Fibroblast of mammary gland (primary cell): ENCODE data around the gene HDAC5.
A peak's percentile ranks its signal among the peaks of the same experiment; 100 is the strongest.

Experiments used
- DNase-seq: peaks from one replicate; pipeline ENCODE4 v3.0.0-alpha.2; 2010; ENCODE audit warnings: low read depth
- H3K4me3 ChIP-seq: 2 replicates; pipeline ENCODE4 v1.5.1; 2011; ENCODE audit warnings: low read depth, mild to moderate bottlenecking, low read length, moderate library complexity; ENCODE audit not compliant: control insufficient read depth
- TF ChIP-seq, protein P1 (sequence below): conservative IDR thresholded peaks from 2 replicates; pipeline ENCODE4 v1.5.1; 2011; ENCODE audit warnings: low read depth, low read length, inconsistent platforms; ENCODE audit not compliant: control insufficient read depth, insufficient read depth

The HDAC5 gene

DNA sequence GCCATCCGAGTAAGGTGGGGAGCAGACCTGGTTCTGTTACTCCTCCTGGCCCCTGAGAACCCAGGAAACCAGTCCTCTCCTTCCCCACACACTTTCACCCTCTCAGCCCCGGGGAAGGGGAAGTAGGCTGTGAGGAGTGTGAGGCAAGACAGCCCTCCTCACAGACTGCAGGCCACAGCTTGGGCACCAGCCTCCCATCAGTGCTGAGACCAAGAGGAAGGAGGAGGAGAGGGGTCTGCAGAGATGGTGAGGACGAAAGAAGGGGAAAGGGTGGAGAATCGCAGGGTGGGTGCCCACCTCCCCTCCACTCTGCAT lies 45.9 kb downstream of the HDAC5 start:
- no peak for DNase-seq
- TF ChIP-seq, protein P1, sequence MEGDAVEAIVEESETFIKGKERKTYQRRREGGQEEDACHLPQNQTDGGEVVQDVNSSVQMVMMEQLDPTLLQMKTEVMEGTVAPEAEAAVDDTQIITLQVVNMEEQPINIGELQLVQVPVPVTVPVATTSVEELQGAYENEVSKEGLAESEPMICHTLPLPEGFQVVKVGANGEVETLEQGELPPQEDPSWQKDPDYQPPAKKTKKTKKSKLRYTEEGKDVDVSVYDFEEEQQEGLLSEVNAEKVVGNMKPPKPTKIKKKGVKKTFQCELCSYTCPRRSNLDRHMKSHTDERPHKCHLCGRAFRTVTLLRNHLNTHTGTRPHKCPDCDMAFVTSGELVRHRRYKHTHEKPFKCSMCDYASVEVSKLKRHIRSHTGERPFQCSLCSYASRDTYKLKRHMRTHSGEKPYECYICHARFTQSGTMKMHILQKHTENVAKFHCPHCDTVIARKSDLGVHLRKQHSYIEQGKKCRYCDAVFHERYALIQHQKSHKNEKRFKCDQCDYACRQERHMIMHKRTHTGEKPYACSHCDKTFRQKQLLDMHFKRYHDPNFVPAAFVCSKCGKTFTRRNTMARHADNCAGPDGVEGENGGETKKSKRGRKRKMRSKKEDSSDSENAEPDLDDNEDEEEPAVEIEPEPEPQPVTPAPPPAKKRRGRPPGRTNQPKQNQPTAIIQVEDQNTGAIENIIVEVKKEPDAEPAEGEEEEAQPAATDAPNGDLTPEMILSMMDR, result no peak
- H3K4me3 ChIP-seq, result no peak overlapping the region

DNA sequence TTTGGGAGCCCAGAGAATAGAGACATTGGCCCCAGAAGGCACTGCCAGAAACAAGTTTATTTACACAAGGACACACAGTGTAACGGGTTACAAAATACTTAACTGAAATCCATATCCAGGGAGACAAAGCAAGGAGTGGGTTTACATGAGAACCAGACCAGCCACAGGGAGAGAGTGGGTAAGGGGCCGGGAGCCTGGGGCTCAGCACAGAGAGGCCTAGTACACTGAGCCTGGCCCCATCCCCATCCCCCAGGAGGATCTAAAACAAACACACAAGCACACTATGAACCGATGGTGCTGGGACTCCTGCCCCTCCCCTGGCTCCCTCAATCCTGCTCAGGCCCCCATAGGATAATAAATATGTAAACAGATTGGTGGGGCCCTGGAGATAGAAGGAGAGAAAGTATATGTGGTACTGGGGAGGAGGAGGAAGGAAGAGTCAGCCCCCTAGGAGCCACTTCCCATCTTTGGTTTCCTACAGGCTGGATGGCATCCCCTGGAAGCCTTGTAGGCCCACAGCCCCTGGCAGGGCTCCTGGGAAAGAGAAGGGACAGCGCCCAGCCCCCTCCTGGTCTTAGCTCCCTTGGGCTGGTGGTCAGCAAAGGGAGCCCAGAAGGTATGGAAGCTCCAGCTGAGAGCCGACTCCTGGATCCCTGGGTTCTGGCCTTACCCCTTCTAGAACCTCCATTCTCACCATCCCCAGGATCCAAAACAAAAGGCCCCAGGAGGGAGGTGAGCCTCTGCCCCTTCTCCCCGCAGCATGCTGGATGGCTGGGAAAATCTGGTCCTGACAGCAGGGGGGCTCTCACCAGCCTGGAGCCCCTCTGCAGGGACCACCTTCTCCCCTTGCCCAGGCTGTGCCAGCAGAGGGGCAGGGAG lies 46.5 kb downstream of the HDAC5 start:
- no peak overlapping the region for H3K4me3 ChIP-seq
- TF ChIP-seq, protein P1, result no peak

DNA sequence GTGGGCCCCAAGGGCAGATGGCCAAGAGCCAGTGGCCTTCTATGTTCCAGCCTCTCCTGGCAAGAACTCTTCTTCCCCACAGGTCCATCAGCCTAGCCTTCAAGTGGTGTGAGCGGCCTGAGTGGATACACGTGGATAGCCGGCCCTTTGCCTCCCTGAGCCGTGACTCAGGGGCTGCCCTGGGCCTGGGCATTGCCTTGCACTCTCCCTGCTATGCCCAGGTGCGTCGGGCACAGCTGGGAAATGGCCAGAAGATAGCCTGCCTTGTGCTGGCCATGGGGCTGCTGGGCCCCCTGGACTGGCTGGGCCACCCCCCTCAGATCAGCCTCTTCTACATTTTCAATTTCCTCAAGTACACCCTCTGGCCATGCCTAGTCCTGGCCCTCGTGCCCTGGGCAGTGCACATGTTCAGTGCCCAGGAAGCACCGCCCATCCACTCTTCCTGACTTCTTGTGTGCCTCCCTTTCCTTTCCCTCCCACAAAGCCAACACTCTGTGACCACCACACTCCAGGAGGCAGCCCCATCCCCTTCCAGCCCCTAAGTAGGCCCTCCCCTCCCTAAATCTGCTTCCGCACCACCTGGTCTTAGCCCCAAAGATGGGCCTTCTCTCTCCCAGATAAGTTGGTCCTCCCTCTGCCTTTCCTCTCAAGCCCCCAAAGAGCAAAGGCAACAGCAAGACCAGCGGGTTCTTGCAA lies 47.7 kb downstream of the HDAC5 start:
- no peak overlapping the region for H3K4me3 ChIP-seq
- no peak for DNase-seq
- TF ChIP-seq, protein P1, result no peak

More for the DNA sequence above, 46.5 kb downstream of the HDAC5 start:
- no peak for DNase-seq

DNA sequence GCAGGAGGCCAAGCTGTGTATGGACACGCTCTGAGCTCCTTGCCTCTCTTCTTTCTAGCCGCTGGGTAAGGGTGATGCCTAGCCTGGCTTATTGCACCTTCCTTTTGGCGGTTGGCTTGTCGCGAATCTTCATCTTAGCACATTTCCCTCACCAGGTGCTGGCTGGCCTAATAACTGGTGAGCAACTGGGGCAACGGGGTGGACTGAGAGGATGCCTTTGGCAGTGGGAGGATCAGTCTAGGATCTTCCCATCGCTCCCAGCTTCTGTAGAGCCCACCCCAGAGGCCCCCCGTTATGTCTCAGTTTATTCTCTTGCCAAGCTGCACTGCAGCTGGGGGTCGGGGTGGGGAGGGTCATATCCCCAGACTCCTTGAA lies 48.5 kb downstream of the HDAC5 start:
- TF ChIP-seq, protein P1, result no peak
- H3K4me3 ChIP-seq, result no peak overlapping the region
- DNase-seq, result no peak

DNA sequence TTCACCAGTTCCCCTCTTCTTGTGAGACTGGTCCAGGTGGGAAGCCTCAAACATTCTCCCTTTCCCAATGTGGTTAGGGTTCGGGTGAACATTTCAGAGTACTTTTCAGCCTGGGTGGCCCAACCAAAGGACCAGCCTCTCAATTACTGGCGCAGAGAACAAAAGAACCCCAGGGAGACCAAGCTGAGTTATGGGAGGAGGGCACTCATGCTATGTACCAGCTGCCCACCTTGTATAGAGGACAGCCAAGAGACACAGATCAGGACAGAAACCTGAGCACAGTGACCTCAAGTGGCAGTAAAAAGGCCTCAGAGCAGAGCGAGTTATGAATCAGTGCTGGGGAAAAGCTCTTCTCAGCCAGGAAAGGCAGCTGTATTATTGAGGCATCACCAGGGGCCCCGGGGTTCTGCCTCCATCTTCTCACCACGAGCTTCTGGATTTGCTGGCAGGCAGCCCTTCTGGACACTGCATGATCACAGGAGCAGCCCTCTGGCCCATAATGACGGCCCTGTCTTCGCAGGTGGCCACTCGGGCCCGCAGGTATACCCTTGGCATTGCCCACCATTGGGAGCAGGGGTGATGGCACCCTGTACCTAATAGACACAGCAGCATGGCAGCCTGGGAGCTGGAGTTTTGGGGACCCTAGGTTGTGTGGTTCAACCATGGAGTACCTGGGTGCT lies 49.1 kb downstream of the HDAC5 start:
- DNase-seq, result no peak
- TF ChIP-seq, protein P1, result no peak
- no peak overlapping the region for H3K4me3 ChIP-seq

DNA sequence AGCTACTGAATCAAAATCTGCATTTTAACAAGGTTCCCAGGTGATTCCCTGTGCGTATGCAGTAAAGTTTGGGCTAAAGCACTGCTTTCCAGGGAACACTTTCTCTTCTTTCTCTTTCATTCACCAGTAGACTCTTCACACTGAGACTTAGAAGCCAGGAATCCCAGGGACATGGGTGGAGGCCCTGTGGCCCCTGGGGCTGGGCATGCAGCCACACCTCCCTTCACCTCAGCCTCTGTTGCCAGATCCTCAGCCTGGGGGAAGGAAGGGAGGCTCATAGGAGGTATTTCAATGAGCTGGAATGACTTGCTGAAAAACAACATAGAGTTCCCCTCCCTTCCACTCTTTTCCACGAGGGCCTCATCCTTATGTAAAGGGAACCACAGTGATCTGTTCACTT lies 51.7 kb downstream of the HDAC5 start:
- no peak for DNase-seq
- TF ChIP-seq, protein P1, result no peak
- H3K4me3 ChIP-seq, result peak overlapping the region; percentile 65
